Left ventricle myocardium inferior (tissue), 1 donor: Measurements from ENCODE around the gene SMARCA4. TPM values are rescaled to one million over a fixed set of nuclear protein-coding genes. Genes with fewer than 3 reads are reported as not detected.

Experiments used
- DNase-seq: peaks from one replicate; pipeline ENCODE4 v3.0.0-alpha.2; 2020
- H3K27ac ChIP-seq: fragments of 200-600 bp; replicated peaks from 2 replicates; pipeline ENCODE4 v1.8.0; 2021
- H3K27me3 ChIP-seq: fragments of 200-600 bp; 2 replicates; pipeline ENCODE4 v1.8.0; 2021; ENCODE audit warnings: low read depth
- H3K36me3 ChIP-seq: fragments of 200-600 bp; 2 replicates; pipeline ENCODE4 v1.8.0; 2021
- H3K4me1 ChIP-seq: fragments of 200-600 bp; 2 replicates; pipeline ENCODE4 v1.8.0; 2021
- H3K4me3 ChIP-seq: fragments of 200-600 bp; 2 replicates; pipeline ENCODE4 v1.8.0; 2021; ENCODE audit warnings: mild to moderate bottlenecking, moderate library complexity
- H3K9me3 ChIP-seq: fragments of 200-600 bp; replicated peaks from 2 replicates; pipeline ENCODE4 v1.8.0; 2021
- CTCF ChIP-seq: fragments of 200-600 bp; IDR thresholded peaks from 2 replicates; pipeline ENCODE4 v1.8.0; 2021; ENCODE audit warnings: antibody characterized with exemption, mild to moderate bottlenecking, borderline replicate concordance
- intact Hi-C: fragments of 100-400 bp; cut with micrococcal nuclease; formaldehyde crosslinking; loops from one replicate; pipeline ENCODE4 v1.11.0; 2022
- total RNA-seq: library from RNA; stranded (reverse); fragmentation: NEBNext Ultra II Directional; extraction: Animal tissue kit (Norgen Biotek cat#: 25700); gene quantifications from one replicate; pipeline ENCODE4 v1.2.1, GENCODE V29; 2021
- donor health status: DM: no; HTN: yes; CAD: no; lungs with severe emphysema.

Gene SMARCA4
- total RNA-seq, 1 donor from 2014 or later, result 38.8 TPM

DNA sequence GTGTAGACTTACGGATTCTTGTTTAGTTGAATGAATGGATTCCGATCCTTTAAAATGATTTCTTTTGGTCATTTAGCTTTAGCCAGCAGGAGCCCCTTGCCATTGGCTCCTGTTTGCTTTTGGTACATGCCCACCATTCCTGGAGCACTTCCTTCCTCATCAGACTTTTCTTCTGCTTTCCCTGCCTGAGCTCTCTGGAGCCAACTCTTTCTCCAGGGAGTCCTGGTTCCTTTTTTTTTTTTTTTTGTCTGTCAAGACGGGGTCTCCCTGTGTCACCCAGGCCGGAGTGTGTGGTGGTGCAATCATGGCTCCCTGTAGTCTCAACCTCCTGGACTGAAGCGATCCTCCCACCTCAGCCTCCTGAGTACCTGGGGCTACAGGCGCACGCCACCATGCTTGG, 37.8 kb downstream of the SMARCA4 start:
- TF ChIP-seq CTCF, result no peak
- Histone ChIP-seq H3K27me3 (no peaks in the 10 kb centered on the region), H3K4me3 (no peak overlapping the region), H3K9me3 (no peaks in the 10 kb centered on the region), H3K27ac (no peak overlapping the region), H3K36me3 (peaks cover 89% of the 10 kb centered on the region), H3K4me1 (no peaks in the 10 kb centered on the region)
- intact Hi-C loops, result no loop called here
- no peak for DNase-seq

DNA sequence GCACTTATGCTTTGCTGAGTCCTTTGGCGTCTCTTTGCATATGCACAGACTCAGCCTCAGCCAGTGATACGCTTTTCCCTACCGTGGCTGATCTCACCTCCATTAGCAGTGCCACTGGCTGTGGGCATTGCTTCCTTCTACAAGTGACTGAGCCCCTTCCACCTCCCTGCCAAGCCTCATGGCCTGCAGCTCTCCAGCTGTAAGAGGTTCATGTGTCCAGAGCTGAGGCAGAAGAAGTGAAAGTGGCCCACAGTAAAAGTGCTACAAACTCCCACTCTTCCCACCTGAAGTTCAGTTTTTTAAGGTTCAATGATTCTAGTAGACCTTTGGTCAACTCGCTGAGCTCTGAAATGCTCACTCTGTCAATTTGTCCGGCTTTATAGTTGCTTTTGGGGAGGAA, 44.7 kb downstream of the SMARCA4 start:
- no peak for TF ChIP-seq CTCF
- intact Hi-C loops, result no loop called here
- no peak overlapping the region for H3K27ac ChIP-seq
- no peak overlapping the region for H3K4me3 ChIP-seq
- no peaks in the 10 kb centered on the region for H3K4me1 ChIP-seq
- DNase-seq, result no peak
- H3K9me3 ChIP-seq, result no peaks in the 10 kb centered on the region
- H3K27me3 ChIP-seq, result no peaks in the 10 kb centered on the region
- H3K36me3 ChIP-seq, result peaks cover 90% of the 10 kb centered on the region

GRCh38 chr19:11007385-11007784, 46.6 kb downstream of the SMARCA4 start:
- TF ChIP-seq CTCF, result no peak
- H3K27me3 ChIP-seq, result no peaks in the 10 kb centered on the region
- no peaks in the 10 kb centered on the region for H3K4me1 ChIP-seq
- no peak overlapping the region for H3K27ac ChIP-seq
- H3K9me3 ChIP-seq, result no peaks in the 10 kb centered on the region
- intact Hi-C loops, result no loop called here
- no peak overlapping the region for H3K4me3 ChIP-seq
- DNase-seq, result no peak
- H3K36me3 ChIP-seq, result peaks cover 90% of the 10 kb centered on the region

DNA sequence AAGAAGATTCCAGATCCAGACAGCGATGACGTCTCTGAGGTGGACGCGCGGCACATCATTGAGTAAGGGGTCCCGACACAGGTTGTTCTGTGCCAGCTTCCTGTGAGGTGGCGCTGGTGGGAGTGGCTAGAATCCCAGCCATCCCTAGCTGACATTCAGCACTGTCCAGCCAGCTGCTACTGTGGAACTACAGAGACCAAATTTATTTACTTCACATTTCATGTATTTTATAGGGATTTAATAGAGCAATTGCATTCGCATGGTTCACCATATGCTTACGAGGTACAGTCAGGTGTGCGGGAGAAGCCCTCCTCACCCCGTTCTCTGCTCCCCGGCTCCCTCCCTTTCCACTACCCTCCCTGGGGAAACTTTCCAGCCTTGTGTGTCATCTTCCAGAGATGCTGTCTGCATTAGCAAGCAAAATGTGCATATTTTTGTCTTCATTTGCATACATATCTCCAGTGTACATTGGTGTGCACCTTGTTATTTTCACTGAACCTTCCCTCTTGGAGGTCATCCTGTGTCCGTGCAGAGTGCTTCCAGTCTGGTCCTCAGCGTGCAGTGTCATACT, 47.2 kb downstream of the SMARCA4 start:
- H3K4me1 ChIP-seq, result no peaks in the 10 kb centered on the region
- H3K27me3 ChIP-seq, result no peaks in the 10 kb centered on the region
- peaks cover 90% of the 10 kb centered on the region for H3K36me3 ChIP-seq
- DNase-seq, result no peak
- no peak overlapping the region for H3K4me3 ChIP-seq
- no peaks in the 10 kb centered on the region for H3K9me3 ChIP-seq
- intact Hi-C loops, result no loop called here
- TF ChIP-seq CTCF, result no peak
- H3K27ac ChIP-seq, result no peak overlapping the region

DNA sequence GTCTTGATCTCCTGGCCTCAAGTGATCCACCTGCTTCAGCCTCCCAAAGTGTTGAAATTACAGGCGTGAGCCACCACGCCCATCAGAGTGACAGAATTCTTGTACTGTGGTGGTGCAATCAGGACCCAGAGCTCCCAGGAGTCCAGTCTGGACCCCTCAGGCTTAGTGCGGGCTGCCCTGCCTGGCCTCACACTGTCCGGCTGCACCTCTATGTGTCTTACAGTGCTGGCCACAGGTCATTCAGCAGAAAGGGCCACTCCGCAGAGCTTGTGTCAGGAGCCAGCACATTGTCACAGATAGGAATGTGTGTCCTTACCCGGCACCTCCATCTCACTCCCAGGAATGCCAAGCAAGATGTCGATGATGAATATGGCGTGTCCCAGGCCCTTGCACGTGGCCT, 49.2 kb downstream of the SMARCA4 start:
- no peak for TF ChIP-seq CTCF
- H3K9me3 ChIP-seq, result no peaks in the 10 kb centered on the region
- no peaks in the 10 kb centered on the region for H3K27me3 ChIP-seq
- H3K36me3 ChIP-seq, result peaks cover 90% of the 10 kb centered on the region
- DNase-seq, result no peak
- intact Hi-C loops, result no loop called here
- H3K27ac ChIP-seq, result no peak overlapping the region
- no peaks in the 10 kb centered on the region for H3K4me1 ChIP-seq
- no peak overlapping the region for H3K4me3 ChIP-seq
